Natural killer cell (primary cell): Measurements from ENCODE around the gene CDHR3. TPM values are rescaled to one million over a fixed set of nuclear protein-coding genes. Genes with fewer than 3 reads are reported as not detected.
"Not testable (repeated sequence)": the region's sequence is repeated elsewhere in the genome, so short reads cannot be mapped to it uniquely, and the experiment has no call there.

Source experiments
- ATAC-seq, 3 donors: fragments of 150-1000 bp in 2 of 3; fragments of 200-7000 bp in 1 of 3; cut with Tn5 transposase; 1 replicate in 1 of 3; 2 replicates in 2 of 3; pipeline ENCODE4 v1.10.0; 2021; ENCODE audit warnings: mild to moderate bottlenecking in 2 of 3, moderate library complexity in 2 of 3
- DNase-seq, 2 donors: peaks; one replicate each; pipeline versions ENCODE4 v3.0.0 to v3.0.0-alpha.2; 2013 to 2021; ENCODE audit warnings: mixed read lengths in 1 of 2
- H3K27ac ChIP-seq: one replicate; pipeline ENCODE4 v1.5.1; 2013; ENCODE audit warnings: mild to moderate bottlenecking, low read length
- H3K27me3 ChIP-seq: one replicate; pipeline ENCODE4 v1.6.1; 2013; ENCODE audit warnings: low read length; ENCODE audit not compliant: control insufficient read depth, insufficient read depth
- H3K36me3 ChIP-seq: one replicate; pipeline ENCODE4 v1.6.1; 2013; ENCODE audit warnings: low read length; ENCODE audit not compliant: control insufficient read depth, insufficient read depth
- H3K4me1 ChIP-seq: one replicate; pipeline ENCODE4 v1.6.1; 2013; ENCODE audit warnings: low read length; ENCODE audit not compliant: control insufficient read depth, insufficient read depth
- H3K4me3 ChIP-seq: one replicate; pipeline ENCODE4 v1.5.1; 2013; ENCODE audit warnings: low read length
- H3K9me3 ChIP-seq: one replicate; pipeline ENCODE4 v1.6.1; 2013; ENCODE audit warnings: low read length; ENCODE audit not compliant: control insufficient read depth, insufficient read depth
- H3K27ac Mint-ChIP-seq, 2 donors: one replicate each; pipeline ENCODE4 v1.8.0; 2022; ENCODE audit warnings: mild to moderate bottlenecking in 2 of 2, mixed read lengths in 2 of 2, moderate library complexity in 1 of 2
- H3K27me3 Mint-ChIP-seq, 2 donors: one replicate each; pipeline ENCODE4 v1.8.0; 2022; ENCODE audit warnings: low read depth in 2 of 2, mixed read lengths in 2 of 2
- H3K36me3 Mint-ChIP-seq: one replicate; pipeline ENCODE4 v1.8.0; 2022; ENCODE audit warnings: mixed read lengths
- H3K4me1 Mint-ChIP-seq, 2 donors: one replicate each; pipeline ENCODE4 v1.8.0; 2022; ENCODE audit warnings: mixed read lengths in 2 of 2
- H3K4me3 Mint-ChIP-seq: one replicate; pipeline ENCODE4 v1.8.0; 2022; ENCODE audit warnings: mild to moderate bottlenecking, moderate library complexity, mixed read lengths
- H3K9me3 Mint-ChIP-seq, 2 donors: one replicate each; pipeline ENCODE4 v1.8.0; 2022; ENCODE audit warnings: mixed read lengths in 2 of 2
- CTCF ChIP-seq: fragments of 200-600 bp; IDR thresholded peaks from one replicate; pipeline ENCODE4 v1.8.0; 2022; ENCODE audit warnings: antibody characterized with exemption
- WGBS: methylation state at CpG from one replicate; pipeline ENCODE4 v1.1.7; 2013; ENCODE audit warnings: missing lambda C conversion rate; ENCODE audit not compliant: insufficient coverage; 5-methylcytosine and 5-hydroxymethylcytosine counted together
- intact Hi-C: fragments of 100-400 bp; cut with micrococcal nuclease; formaldehyde crosslinking; loops from one replicate; pipeline ENCODE4 v1.14.2; 2022
- total RNA-seq, 4 donors: library from RNA; stranded (reverse); fragments of 120-200 nt in 1 of 4; gene quantifications; one replicate each; pipeline versions ENCODE4 v1.2.3 to v1.2.4, GENCODE V29; 2013 to 2022

Gene CDHR3
- total RNA-seq, 3 donors from 2014 or later (not counting 1 experiment from before 2014, with no cell fraction given): 9.2 to 12.4 (median 10.2) TPM

- ATAC-seq (no peak), DNase-seq (no peak)
- intact Hi-C loops: no loop called here
- H3K27ac ChIP-seq: no peak overlapping the region
- no peak overlapping the region for H3K4me3 ChIP-seq
- H3K9me3 ChIP-seq: no peaks in the 10 kb centered on the region
- Mint-ChIP-seq H3K4me1 (no peaks in the 10 kb centered on the region), H3K9me3 (no peaks in the 10 kb centered on the region), H3K27me3 (peaks cover 10 to 27% of the 10 kb centered on the region in 2 donors), H3K4me3 (no peak overlapping the region), H3K36me3 (no peaks in the 10 kb centered on the region), H3K27ac (no peak overlapping the region)
- H3K36me3 ChIP-seq: no peaks in the 10 kb centered on the region
- H3K27me3 ChIP-seq: no peaks in the 10 kb centered on the region
- TF ChIP-seq CTCF: no peak
- WGBS: 75% methylated on average over 3 of the region's 3 CpGs
- H3K4me1 ChIP-seq: no peaks in the 10 kb centered on the region
These were observed 17.8 kb downstream of the CDHR3 start for GRCh38 chr7:105980645-105981396.

- no peak overlapping the region for H3K4me3 ChIP-seq
- H3K4me1 Mint-ChIP-seq: no peaks in the 10 kb centered on the region
- no peak for TF ChIP-seq CTCF
- WGBS: no CpG with 5 or more reads among the region's 2 CpGs
- H3K27ac ChIP-seq: no peak overlapping the region
- H3K4me3 Mint-ChIP-seq: no peak overlapping the region
- H3K36me3 ChIP-seq: no peaks in the 10 kb centered on the region
- H3K27me3 Mint-ChIP-seq: peaks cover 12 to 42% of the 10 kb centered on the region in 2 donors
- no peaks in the 10 kb centered on the region for H3K36me3 Mint-ChIP-seq
- H3K9me3 ChIP-seq: no peaks in the 10 kb centered on the region
- no peaks in the 10 kb centered on the region for H3K4me1 ChIP-seq
- DNase-seq: no peak
- H3K27ac Mint-ChIP-seq: no peak overlapping the region
- intact Hi-C loops: no loop called here
- no peaks in the 10 kb centered on the region for H3K9me3 Mint-ChIP-seq
- ATAC-seq: no peak
- H3K27me3 ChIP-seq: no peaks in the 10 kb centered on the region
These were observed 19.3 kb downstream of the CDHR3 start for GRCh38 chr7:105982388-105982787.

- peaks cover 12 to 42% of the 10 kb centered on the region in 2 donors for H3K27me3 Mint-ChIP-seq
- H3K27me3 ChIP-seq, H3K27ac Mint-ChIP-seq, H3K36me3 ChIP-seq, H3K4me1 ChIP-seq, H3K4me3 Mint-ChIP-seq, intact Hi-C loops, H3K27ac ChIP-seq, H3K4me3 ChIP-seq, H3K9me3 Mint-ChIP-seq, H3K4me1 Mint-ChIP-seq, ATAC-seq, H3K36me3 Mint-ChIP-seq, DNase-seq, H3K9me3 ChIP-seq: not testable (repeated sequence)
- WGBS: 93% methylated on average over 6 of the region's 6 CpGs
These were observed 21.7 kb downstream of the CDHR3 start for GRCh38 chr7:105984808-105985207.

GRCh38 chr7:105985229-105985628 lies 22.2 kb downstream of the CDHR3 start:
- intact Hi-C loops: no loop called here
- H3K36me3 ChIP-seq: no peaks in the 10 kb centered on the region
- H3K9me3 Mint-ChIP-seq: no peaks in the 10 kb centered on the region
- DNase-seq (no peak), ATAC-seq (no peak)
- peaks cover 12 to 42% of the 10 kb centered on the region in 2 donors for H3K27me3 Mint-ChIP-seq
- H3K4me3 ChIP-seq: no peak overlapping the region
- H3K4me3 Mint-ChIP-seq: no peak overlapping the region
- no peaks in the 10 kb centered on the region for H3K4me1 Mint-ChIP-seq
- no peak overlapping the region for H3K27ac Mint-ChIP-seq
- TF ChIP-seq CTCF: no peak
- H3K4me1 ChIP-seq: no peaks in the 10 kb centered on the region
- H3K36me3 Mint-ChIP-seq: no peaks in the 10 kb centered on the region
- no peaks in the 10 kb centered on the region for H3K9me3 ChIP-seq
- peaks cover 2% of the 10 kb centered on the region for H3K27me3 ChIP-seq
- H3K27ac ChIP-seq: no peak overlapping the region
- WGBS: 84% methylated on average over 3 of the region's 4 CpGs
